Right atrium auricular region (tissue), 2 donors: Measurements from ENCODE around the gene KIF3A. TPM values are rescaled to one million over a fixed set of nuclear protein-coding genes. Genes with fewer than 3 reads are reported as not detected.

ENCODE experiments used
- DNase-seq: peaks from one replicate; pipeline ENCODE4 v3.0.0-alpha.2; 2019; ENCODE audit warnings: low spot score
- H3K27ac ChIP-seq, 2 donors: fragments of 200-600 bp; sonication (generic); 1 replicate in 1 of 2; 2 replicates in 1 of 2; pipeline ENCODE4 v1.5.1; 2016 to 2019
- H3K27me3 ChIP-seq, 2 donors: fragments of 200-600 bp; sonication (generic); one replicate each; pipeline versions ENCODE4 v1.5.1 to v1.6.0; 2017 to 2019
- H3K36me3 ChIP-seq: fragments of 200-600 bp; sonication (generic); one replicate; pipeline ENCODE4 v1.5.1; 2016
- H3K4me1 ChIP-seq, 2 donors: fragments of 200-600 bp; sonication (generic); one replicate each; pipeline versions ENCODE4 v1.5.1 to v1.6.0; 2017 to 2019
- H3K4me3 ChIP-seq, 2 donors: fragments of 200-600 bp; sonication (generic); 1 replicate in 1 of 2; 2 replicates in 1 of 2; pipeline ENCODE4 v1.5.1; 2017 to 2019; ENCODE audit warnings: mild to moderate bottlenecking in 1 of 2, moderate library complexity in 1 of 2
- H3K9me3 ChIP-seq, 2 donors: fragments of 200-600 bp; sonication (generic); one replicate each; pipeline ENCODE4 v1.5.1; 2019
- total RNA-seq, 2 donors: library from RNA; depleted of rRNA; stranded (reverse); fragments of >200 nt; gene quantifications; one replicate each; pipeline ENCODE4 v1.1.0, GENCODE V29; 2016
- TF ChIP-seq, protein P1 (sequence below), 2 donors: fragments of 200-600 bp; sonication (generic); IDR thresholded peaks; one replicate each; pipeline ENCODE4 v1.5.1; 2019; ENCODE audit warnings: antibody characterized with exemption in 2 of 2

Gene KIF3A
- total RNA-seq, 2 donors from 2014 or later = 5.6 to 7.2 TPM

GRCh38 chr5:132646583-132647266, 90.6 kb downstream of the KIF3A start:
- H3K36me3 ChIP-seq = peaks cover 6% of the 10 kb centered on the region
- TF ChIP-seq, protein P1, sequence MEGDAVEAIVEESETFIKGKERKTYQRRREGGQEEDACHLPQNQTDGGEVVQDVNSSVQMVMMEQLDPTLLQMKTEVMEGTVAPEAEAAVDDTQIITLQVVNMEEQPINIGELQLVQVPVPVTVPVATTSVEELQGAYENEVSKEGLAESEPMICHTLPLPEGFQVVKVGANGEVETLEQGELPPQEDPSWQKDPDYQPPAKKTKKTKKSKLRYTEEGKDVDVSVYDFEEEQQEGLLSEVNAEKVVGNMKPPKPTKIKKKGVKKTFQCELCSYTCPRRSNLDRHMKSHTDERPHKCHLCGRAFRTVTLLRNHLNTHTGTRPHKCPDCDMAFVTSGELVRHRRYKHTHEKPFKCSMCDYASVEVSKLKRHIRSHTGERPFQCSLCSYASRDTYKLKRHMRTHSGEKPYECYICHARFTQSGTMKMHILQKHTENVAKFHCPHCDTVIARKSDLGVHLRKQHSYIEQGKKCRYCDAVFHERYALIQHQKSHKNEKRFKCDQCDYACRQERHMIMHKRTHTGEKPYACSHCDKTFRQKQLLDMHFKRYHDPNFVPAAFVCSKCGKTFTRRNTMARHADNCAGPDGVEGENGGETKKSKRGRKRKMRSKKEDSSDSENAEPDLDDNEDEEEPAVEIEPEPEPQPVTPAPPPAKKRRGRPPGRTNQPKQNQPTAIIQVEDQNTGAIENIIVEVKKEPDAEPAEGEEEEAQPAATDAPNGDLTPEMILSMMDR (IDR thresholded peaks at IDR 0.05) = no peak
- no peak overlapping the region for H3K27ac ChIP-seq
- H3K9me3 ChIP-seq = peaks cover 0 to 9% of the 10 kb centered on the region in 2 donors
- DNase-seq = no peak
- no peaks in the 10 kb centered on the region for H3K4me1 ChIP-seq
- H3K4me3 ChIP-seq = no peak overlapping the region
- no peaks in the 10 kb centered on the region for H3K27me3 ChIP-seq

GRCh38 chr5:132644177-132644576, 93.2 kb downstream of the KIF3A start:
- Histone ChIP-seq H3K27me3 (no peaks in the 10 kb centered on the region), H3K4me3 (no peak overlapping the region), H3K9me3 (peaks cover 0 to 9% of the 10 kb centered on the region in 2 donors), H3K36me3 (peaks cover 31% of the 10 kb centered on the region), H3K27ac (no peak overlapping the region), H3K4me1 (no peaks in the 10 kb centered on the region)
- TF ChIP-seq, protein P1 (IDR thresholded peaks at IDR 0.05) = no peak
- no peak for DNase-seq

Other genes with a start within 250 kb of the KIF3A start
- 10 to 100 TPM; 10.1 to 15.8 TPM for gene IRF1, start 246.8 kb downstream of the KIF3A start, total RNA-seq
- not detected for gene IL5, start 194.0 kb downstream of the KIF3A start, total RNA-seq
- 10 to 100 TPM; 11.5 to 18.6 TPM for gene RAD50, start 180.6 kb downstream of the KIF3A start, total RNA-seq
- gene IL13, start 79.4 kb downstream of the KIF3A start, total RNA-seq = not detected
- not detected for gene IL4, start 63.6 kb downstream of the KIF3A start, total RNA-seq
- not detected for gene CCNI2, start 9.9 kb upstream of the KIF3A start, total RNA-seq
- gene SEPTIN8, start 39.7 kb upstream of the KIF3A start, total RNA-seq = 10 to 100 TPM; 21.1 to 24.8 TPM
- not detected for gene SOWAHA, start 75.8 kb upstream of the KIF3A start, total RNA-seq
- gene SHROOM1, start 93.1 kb upstream of the KIF3A start, total RNA-seq = 1 to 10 TPM; 3.2 to 4.2 TPM
- under 1 TPM; 0.20 to 0.22 TPM for gene GDF9, start 128.9 kb upstream of the KIF3A start, total RNA-seq
- 100 to 1,000 TPM; 276 to 335 TPM for gene UQCRQ, start 129.1 kb upstream of the KIF3A start, total RNA-seq
- 1 to 10 TPM in 1 of 2 donors, not detected in 1; 1.1 TPM for gene LEAP2, start 136.1 kb upstream of the KIF3A start, total RNA-seq
- gene AFF4, start 226.1 kb upstream of the KIF3A start, total RNA-seq = 10 to 100 TPM; 36.8 to 47.3 TPM